ENCODE results near the gene MOGAT2.

MOGAT2 gene

DNA sequence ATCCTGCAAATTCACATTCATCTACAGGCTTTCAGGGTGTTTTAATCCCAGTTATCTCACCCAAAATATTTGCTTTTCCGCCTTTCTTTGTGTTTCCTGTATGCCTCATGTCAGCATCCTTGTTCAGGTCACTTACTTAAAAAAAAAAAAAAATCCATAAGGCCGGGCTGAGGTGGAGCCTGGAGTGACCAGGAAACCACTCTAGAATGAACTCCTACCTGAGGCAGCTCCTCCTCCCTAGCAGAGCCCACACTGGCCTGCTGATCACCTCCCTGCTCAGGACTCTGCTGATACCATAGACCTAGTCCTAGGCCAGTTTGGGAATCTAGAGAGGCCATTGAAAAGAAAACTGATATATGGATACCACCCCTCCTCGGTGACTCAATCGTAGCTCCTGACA, 42.2 kb downstream of the MOGAT2 start:
- DNase-seq (ENCODE audit: low read depth in 3 of 3): no peak

DNA sequence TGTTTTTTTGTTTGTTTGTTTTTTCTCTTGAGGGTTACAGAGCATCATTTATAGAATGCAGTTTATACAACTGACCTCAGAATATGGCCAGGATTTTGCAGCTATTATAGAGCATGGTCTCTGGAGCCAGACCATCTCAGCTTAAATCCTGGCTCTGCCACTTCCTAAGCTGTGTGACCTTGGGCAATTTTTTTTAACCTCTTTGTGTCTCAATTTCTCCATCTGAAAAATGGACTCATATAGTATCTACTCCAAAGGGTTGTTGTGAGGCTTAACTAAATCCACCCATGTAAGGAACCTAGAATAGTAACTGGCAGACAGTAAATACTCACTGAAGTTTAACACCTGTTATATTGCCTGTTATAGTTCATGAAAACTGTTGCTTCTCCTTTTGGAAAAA, 42.6 kb downstream of the MOGAT2 start:
- DNase-seq (ENCODE audit: low read depth in 3 of 3): no peak

DNA sequence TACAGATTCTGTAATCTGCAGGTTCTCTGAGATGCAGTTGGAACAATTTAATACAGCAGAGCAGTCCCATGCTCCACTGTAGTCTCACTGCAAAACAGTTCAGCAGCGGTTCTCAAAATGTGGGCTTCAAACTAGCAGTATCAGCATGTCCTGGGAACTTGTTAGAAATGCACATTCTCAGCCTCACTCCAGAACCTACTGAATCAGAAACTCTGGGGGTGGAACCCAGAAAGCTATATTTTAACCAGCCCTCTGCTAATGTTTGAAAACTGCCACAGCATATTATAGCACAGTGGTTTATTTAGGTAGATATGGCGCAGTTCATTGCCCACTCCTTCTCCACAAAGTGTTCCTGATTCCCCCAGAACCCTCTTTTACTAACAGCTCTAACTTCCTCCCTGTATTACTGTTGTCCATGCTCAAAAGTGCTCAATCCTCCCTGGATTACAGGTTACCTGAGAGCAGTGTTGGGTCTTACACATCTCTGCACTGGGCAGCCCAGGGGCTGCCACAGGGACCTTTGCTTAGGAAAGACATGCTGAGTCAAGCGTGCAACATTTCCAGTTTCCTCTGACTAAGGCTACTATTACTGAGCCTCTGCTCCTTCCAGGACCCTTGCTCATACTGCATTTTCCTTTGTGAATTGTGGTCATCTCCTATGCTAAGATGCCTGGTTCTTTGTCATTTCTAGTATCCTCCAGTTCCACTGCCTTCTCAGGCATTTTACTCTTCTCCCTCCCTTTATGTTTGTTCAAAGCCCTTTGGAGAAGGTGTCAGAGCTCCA, 43.3 kb downstream of the MOGAT2 start:
- DNase-seq (ENCODE audit: low read depth in 3 of 3): no peak

DNA sequence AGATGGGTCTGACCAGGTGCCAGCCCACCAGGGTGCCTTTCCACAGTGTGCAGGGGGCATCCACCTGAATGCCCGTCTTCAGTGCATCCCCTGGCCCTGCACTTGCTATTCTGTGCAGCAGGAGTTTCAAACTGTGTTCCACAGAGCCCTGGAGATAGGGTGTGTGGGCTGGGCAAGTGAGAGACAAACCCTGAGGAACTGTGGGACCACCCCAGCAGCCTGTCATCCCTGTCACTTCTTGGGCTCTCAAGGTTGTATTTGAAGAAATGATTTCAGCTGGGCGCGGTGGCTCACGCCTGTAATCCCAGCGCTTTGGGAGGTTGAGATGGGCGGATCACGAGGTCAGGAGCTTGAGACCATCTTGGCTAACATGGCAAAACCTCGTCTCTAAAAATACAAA, 44.5 kb downstream of the MOGAT2 start:
- DNase-seq (ENCODE audit: low read depth in 3 of 3): no peak

DNA sequence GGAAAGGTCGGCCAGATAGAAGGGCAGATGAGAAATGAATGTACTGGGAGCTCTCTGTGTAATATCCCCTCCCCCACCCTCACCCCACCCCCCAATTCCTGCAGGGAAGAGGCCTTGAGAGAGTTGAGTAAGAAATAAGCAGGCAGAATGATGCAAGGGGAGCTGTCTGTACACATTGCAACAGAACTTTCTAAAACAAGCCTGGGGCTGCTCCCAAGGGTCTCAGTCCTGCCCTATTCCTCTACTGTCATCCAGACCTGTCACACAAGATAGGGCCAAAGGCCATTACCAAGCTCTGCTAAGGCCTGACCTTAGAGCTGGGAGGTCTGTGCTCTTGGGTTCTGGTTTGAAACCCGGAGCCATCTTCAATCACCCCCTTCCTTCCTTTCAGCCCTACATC, 45.2 kb downstream of the MOGAT2 start:
- no peak for DNase-seq (ENCODE audit: low read depth in 3 of 3)

DNA sequence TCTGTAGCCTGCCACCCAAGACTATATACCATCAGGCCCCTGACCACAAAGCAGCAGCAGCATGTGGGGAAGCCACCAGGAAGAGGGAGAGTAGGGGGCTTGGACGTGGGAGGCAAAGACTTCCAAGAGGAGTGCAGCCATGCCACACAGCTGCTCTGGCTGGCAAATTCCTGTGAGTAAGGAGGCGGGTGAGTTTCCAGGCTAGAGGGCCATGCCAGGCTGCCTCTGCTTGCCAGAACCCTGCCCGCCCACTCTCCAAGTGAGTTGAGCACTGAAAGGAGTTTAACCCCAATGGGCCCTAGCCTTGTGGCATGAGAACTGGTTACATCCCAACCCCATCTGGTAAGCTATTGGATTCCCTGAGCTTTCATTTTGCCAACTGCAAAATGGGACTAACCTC, 46.2 kb downstream of the MOGAT2 start:
- DNase-seq (ENCODE audit: low read depth in 3 of 3): no peak

DNA sequence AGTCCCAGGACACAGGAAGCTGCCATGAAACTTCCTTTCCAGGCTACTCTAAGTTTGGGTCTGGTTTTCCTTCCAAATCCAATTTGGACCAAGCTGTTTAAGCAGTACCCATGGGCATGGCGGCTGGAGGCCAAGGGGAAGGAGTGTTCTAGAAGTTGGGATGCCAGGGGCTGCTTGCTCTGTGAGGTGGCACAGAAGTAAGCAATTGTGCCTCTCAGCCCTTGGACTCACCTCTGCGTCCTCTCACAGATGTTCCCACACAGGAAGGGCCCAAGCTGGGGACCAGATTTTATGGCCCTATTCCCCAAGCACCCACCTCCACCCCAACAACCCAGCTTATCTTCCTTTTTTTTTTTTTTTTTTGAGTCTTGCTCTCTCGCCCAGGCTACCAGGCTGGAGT, 47.5 kb downstream of the MOGAT2 start:
- DNase-seq (ENCODE audit: low read depth in 3 of 3): no peak

DNA sequence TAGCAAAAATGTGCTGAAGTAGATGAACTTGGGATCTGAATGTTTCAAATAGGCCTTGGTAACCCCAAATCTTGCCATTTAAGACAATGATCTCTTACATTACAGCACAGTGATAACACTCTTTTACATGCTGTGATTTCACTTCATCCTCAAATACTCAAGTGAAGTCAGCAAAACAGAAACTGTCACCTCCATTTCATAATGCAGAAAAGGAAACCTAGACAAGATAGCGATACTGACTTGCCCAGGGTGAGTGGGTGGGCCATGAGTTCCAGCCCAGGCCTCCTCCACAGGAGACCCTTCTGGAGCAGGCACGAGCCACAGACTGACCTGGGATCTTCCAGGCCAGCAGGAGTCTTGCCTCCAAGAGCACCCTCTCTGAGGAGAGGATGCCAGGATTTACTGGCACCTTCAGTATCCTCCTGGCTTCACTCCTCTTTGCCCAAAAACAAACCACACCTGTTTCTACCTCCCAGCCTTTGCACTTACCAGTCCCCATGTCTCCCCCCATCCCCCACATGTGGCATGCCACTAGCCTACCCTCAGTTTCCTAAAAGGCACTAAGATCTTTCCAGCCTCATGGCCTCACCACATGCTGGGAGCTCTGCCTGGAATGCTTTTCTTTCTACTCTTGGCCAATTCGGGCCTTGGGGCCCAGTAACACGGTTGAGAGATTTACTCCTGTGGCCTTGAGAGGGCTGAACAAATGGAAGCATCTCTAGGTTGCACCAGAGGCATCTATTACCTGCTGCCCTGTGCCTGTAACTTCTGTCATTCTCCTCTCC, 49.0 kb downstream of the MOGAT2 start:
- DNase-seq (ENCODE audit: low read depth in 3 of 3): no peak

DNA sequence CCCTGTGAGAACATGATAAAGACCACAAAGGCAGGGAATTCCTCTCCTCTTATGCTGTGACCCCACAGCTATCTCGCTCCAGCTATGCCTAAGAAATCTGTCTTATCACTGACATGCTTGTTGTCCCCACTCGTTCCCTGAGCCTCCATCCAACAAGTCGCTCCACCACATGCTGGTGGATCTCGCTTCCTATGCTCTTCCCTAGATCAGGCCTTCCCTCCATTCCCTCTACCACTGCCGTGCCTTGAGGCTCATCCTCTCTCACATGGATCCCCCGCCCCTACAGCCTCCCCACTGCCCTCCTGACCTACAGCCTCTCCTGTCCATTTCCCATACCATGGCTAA, 49.6 kb downstream of the MOGAT2 start:
- no peak for DNase-seq (ENCODE audit: low read depth in 3 of 3)

DNA sequence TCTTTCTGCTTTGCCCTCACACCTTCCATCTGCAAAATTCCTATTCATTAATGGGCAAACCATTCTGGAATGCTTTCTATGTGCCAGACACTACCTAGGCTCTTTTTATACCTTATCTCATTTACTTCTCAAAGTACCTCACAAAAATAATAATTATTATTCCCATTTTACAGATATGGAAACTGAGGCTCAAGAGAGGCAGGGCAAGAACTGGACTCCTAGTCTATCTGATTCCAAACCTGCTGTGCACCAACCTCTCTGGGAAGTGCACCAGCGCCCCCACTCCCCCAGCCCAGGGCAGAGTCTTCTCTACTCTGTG, 50.1 kb downstream of the MOGAT2 start:
- no peak for DNase-seq (ENCODE audit: low read depth in 3 of 3)

DNA sequence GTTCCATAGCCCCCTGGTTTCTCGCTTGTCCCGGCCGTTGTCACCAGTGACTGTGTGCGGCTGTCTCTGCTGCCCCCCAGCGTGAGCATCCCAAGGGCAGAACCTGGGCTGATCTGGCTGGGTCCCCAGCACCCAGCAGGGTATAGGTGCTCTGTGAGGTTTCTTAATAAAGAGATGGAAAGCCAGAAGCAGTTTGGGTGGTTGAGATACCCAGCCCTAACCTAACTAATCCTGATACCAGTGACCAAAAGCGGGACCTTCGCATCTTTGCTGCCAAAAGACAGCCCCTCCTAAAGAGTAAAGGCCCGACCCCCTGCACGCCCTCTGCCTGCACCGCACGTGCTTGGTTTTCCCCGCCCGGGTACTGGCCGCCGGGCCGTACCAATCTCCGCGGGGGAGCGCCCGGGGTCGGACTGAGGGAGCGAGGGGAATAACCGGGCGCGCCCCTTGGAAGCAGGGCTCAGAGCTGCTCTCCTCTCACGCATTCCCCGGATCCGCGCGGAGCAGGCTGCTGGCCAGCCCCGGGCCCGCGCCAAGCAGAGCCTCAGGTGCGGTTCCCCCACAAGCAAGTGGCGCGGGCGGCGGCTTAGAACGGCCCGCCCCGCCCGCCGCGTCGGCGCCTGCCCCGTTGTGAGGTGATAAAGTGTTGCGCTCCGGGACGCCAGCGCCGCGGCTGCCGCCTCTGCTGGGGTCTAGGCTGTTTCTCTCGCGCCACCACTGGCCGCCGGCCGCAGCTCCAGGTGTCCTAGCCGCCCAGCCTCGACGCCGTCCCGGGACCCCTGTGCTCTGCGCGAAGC, 50.7 kb downstream of the MOGAT2 start, which contains the start of gene DGAT2:
DGAT2 (plus strand) TSS at position 667 of the 797 bp plus-strand sequence. CDS start 214 bp downstream, outside the sequence.
- DNase-seq (ENCODE audit: low read depth in 3 of 3): peak; percentile 49 to 70 (median 60)

DNA sequence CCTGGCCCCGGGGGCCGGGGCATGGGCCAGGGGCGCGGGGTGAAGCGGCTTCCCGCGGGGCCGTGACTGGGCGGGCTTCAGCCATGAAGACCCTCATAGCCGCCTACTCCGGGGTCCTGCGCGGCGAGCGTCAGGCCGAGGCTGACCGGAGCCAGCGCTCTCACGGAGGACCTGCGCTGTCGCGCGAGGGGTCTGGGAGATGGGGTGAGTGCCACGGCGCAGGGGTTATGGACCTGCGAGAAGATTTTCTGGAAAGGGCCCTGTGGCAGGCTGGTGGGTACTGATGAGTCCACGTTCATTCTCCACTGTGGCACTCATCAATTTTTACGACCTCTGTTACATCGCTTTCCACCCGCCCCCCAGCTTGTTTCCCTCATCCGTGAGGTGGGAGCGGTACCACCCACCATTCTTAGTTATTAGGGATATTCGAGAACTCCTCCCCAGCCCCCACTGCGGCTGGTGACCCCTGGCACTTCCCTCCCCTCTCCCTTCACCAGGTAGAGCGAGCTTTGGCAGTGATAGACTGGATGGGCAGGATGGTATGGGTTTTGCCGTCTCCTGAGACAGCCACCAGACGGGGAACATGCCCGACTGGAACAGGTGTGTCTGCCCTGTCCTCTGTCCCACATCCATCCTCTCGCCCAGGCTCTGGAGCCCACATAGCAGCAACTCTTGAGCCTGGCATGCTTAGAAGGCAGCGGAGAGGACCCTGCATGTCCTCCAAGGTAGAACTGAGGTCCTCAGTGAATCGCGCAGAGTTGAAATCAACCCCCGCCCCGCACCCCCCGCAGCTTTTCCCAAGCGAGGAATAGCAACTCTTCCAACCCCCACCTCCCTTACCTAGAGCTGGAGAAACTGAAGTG, 51.5 kb downstream of the MOGAT2 start:
- DNase-seq (ENCODE audit: low read depth in 3 of 3): no peak

DNA sequence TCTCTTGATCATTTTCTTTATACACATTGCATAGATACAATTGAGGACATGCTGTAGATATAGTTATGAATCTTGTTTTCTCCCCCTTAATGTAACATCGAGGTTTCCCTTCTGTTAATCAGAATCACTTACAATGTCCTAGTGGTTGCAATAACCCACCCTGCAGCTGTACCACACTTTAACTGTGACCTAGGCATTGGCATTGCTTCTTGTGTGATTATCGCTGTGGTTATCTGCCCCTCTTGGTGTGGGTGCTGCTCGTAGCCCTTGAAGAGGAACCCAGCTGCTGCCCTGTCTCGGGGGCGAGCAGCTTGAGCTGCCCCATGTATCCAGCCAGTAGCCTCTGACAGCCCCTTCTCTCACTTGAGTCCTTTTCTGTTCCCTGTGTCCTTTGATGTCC, 52.5 kb downstream of the MOGAT2 start:
- DNase-seq (ENCODE audit: low read depth in 3 of 3): no peak

DNA sequence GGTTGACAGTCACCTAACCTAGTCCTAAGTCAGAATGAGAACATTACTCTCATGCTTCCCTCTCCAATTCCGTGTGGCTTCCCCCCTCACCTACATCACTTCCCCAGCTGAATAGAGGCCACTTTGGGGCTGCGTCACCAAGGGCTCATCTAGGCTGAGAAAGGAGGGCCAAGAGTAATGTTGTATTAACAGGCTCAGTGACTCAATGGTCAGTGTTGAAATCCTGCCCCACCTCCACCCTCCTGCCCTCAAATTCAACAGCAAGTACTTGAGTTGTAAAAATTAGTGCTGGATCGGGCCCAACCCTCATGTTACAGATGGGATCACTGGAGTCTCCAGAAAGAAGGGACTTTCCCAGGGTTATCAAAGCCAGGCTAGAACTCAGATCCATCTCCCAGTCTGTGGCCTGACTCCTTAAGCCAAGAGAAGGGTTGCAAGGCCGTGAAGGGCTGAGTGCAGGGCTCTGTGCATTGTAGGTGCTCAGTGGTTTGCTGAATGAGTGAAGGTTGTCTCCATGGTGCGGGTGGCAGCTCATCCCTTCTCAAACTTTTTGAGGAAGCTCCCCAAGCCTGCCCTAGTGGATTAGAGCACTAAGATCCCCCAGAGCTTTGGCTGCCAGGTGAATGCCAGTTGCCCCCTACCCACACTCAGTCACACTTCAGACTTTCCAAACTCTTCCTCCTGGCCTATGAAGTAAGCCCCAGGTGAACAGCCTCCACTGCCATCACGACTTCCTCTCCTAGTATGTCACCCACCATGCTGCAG, 54.2 kb downstream of the MOGAT2 start:
- DNase-seq (ENCODE audit: low read depth in 3 of 3): no peak

DNA sequence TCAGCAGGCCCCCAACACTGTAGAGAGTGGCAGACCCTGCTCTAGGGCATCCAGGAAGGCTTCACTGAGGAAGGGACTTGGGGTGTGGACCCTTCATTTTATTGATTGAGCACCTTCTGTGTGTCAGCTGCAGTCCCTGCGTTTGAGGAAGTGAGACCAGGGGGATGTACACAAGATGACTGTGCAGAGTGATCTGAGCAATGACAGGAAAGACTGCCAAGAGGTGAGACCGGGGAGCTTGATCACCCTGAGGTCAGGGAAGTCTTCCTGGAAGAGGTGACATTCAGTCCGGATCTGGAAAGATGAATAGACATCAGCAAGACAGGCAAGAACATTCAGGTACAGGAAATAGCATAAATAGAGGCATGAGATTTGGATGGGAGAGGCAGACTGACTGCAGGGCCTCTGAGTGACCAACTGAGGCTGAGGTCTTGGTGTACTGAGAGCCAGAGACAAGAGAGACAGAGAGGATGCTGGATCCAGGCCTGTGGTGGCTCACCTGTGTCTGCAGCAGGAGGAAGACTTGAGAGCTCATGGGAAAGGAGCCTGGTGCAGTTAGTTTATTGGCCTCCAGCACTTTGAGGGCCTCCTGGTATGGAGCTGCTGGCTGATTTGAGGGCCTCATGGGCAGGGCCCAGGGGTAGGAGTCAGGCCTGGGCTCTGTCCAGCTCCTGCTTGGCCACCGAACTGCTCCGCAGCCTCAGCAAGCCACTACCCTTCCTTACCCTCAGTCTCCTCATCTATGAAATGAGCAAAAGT, 56.1 kb downstream of the MOGAT2 start:
- no peak for DNase-seq (ENCODE audit: low read depth in 3 of 3)

DNA sequence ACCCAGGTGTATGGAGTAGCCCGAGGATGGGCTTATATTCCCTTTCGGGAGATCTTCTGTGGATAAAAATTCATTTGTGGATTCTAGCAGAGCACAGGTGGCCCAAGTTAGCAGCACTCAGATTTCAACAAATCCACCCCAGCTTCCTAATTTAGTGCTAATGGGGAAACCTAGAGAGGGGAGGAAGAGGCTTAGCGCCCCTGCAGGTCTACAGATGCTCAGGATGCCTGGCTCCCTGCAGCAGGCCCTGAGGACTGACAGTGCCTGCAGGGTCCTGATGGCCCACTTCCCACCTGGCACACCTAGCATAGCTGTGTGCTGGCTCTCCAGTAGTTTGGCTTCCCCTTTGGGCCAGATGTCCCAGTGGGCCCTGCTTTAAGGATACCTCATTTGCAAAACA, 57.4 kb downstream of the MOGAT2 start:
- DNase-seq (ENCODE audit: low read depth in 3 of 3): no peak

DNA sequence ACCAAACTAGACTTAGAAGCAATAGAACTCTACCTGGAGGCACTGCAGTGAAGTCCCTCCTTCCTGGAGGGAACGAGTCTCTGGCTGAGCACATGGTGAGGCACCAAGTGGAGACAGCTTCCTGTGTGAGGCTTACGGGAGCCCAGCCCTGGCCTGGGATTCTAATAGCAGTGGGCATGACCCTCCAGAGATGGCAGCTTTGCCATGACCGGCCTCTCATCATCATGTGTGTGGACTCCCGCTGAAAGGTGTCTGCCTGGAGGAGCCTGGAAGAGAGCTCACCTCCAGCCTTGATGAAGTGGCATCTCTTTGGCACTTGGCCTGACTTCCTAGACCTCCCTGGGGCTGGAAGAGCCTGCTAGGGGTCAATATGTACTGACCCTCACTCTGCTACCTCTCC, 58.9 kb downstream of the MOGAT2 start:
- DNase-seq (ENCODE audit: low read depth in 3 of 3): no peak

DNA sequence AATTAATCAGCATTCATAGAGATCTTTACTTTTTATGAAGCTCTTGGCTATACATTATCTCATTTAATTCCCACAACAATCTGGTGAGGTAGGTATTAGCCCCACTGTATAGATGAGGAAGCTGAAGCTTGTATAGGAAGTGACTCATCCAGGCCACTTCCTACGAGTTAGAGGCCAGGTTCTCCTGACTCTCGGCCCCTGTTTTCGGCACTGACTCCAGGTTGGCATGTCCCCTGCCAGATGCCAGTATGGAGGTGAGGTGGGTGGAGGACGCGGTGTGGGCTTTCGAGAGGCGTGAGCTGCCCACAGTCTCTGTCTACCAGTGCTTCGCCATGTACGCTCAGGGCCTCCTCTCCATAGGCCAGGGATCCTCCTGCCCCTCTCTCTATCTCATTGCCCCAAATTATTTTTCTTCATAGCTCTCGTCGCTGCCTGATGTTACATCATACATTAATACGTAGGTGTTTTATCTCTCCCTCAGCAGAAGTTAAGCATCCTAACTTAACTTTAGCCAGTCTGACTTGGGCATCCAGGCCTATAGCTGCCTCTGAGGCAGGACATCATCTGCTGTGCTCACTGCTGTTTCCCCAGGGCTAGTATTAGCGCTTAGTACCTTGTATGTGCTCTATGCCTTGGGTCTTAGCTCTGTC, 59.9 kb downstream of the MOGAT2 start:
- no peak for DNase-seq (ENCODE audit: low read depth in 3 of 3)

DNA sequence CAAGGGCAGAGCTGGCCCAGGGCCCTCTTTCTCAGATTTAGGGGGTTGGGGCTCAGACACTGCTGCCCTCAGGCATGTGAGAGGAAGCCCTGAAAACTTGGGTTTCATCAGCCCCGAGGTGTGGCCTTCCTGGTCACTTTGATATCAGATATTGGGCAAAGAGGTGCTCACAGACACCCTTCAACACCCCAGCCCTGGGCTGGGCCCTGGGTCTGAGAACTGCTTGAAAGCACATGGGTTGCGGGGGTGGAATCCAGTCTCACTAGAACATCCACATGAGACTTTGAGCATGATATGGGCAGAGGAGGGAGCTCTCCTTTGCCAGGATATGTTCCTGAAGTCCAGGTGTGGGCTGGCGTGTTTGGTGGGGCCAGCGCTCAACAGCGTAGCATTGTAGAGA, 61.3 kb downstream of the MOGAT2 start:
- DNase-seq (ENCODE audit: low read depth in 3 of 3): no peak

DNA sequence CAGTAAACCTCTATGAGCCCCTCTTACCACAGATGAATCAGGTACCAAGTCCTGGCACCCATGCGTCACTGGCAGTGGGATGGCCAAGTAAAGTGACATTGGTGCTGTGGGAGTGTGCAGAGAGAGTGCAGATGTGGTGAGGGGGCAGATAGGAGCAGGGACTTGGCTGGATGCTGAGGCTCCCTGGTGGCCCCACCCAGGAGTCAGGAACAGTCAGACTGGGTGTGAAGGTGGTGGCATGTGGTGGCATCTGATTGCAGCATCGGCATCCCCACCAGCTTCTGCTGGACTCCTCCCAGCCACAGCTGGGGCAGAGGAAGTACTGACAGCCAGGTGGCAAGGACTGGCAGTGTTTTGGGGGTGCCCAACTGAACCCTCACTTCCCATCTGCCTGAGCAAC, 62.3 kb downstream of the MOGAT2 start:
- no peak for DNase-seq (ENCODE audit: low read depth in 3 of 3)

Measured in stimulated activated CD4-positive, alpha-beta T cell treated with anti-CD3 and anti-CD28 coated beads, TNF-alpha, amount 100 ng/mL, for 4 hours (primary cell).